ENCODE measurements around the gene PRR36.
"Not testable (repeated sequence)": the region's sequence is repeated elsewhere in the genome, so short reads cannot be mapped to it uniquely, and the experiment has no call there.

The PRR36 gene

GRCh38 chr19:7863971-7864689, 10.1 kb downstream of the PRR36 start:
- H3K27me3 ChIP-seq (ENCODE audit: control insufficient read depth, insufficient read depth, low read length): peaks cover 3% of the 10 kb centered on the region; the same call in 1 of the 2 replicates
- no CpG with 5 or more reads among the region's 21 CpGs for WGBS (ENCODE audit: insufficient coverage, insufficient read length)

GRCh38 chr19:7863157-7863970, 10.8 kb downstream of the PRR36 start:
- Histone ChIP-seq H3K27ac (ENCODE audit: low read length) (no peak overlapping the region), H3K27me3 (ENCODE audit: control insufficient read depth, insufficient read depth, low read length) (peaks cover 3% of the 10 kb centered on the region; the same call in 1 of the 2 replicates), H3K9me3 (ENCODE audit: control insufficient read depth, insufficient read depth, low read length) (no peaks in the 10 kb centered on the region), H3K36me3 (ENCODE audit: control insufficient read depth, insufficient read depth, low read length) (no peaks in the 10 kb centered on the region), H3K4me1 (ENCODE audit: control insufficient read depth, insufficient read depth, low read length) (peaks cover 8% of the 10 kb centered on the region), H3K4me3 (ENCODE audit: low read length) (peak overlapping the region; percentile 51; the same call in 1 of the 2 replicates)
- no peak for DNase-seq (ENCODE audit: low read depth, low spot score)
- WGBS (ENCODE audit: insufficient coverage, insufficient read length): no CpG with 5 or more reads among the region's 83 CpGs

More at GRCh38 chr19:7863971-7864689, 10.1 kb downstream of the PRR36 start:
- Histone ChIP-seq H3K4me3 (ENCODE audit: low read length) (no peak overlapping the region), H3K4me1 (ENCODE audit: control insufficient read depth, insufficient read depth, low read length) (peaks cover 10% of the 10 kb centered on the region), H3K36me3 (ENCODE audit: control insufficient read depth, insufficient read depth, low read length) (no peaks in the 10 kb centered on the region), H3K9me3 (ENCODE audit: control insufficient read depth, insufficient read depth, low read length) (no peaks in the 10 kb centered on the region), H3K27ac (ENCODE audit: low read length) (no peak overlapping the region)
- DNase-seq (ENCODE audit: low read depth, low spot score): no peak

- H3K27me3 ChIP-seq (ENCODE audit: control insufficient read depth, insufficient read depth, low read length): peaks cover 3% of the 10 kb centered on the region; the same call in 1 of the 2 replicates
- H3K4me1 ChIP-seq (ENCODE audit: control insufficient read depth, insufficient read depth, low read length): peaks cover 8% of the 10 kb centered on the region
- no CpG with 5 or more reads among the region's 67 CpGs for whole genome bisulfite sequencing (ENCODE audit: insufficient coverage, insufficient read length)
- no peak overlapping the region for H3K27ac ChIP-seq (ENCODE audit: low read length)
- H3K4me3 ChIP-seq (ENCODE audit: low read length): peak overlapping the region; percentile 51; the same call in 1 of the 2 replicates
- no peaks in the 10 kb centered on the region for H3K9me3 ChIP-seq (ENCODE audit: control insufficient read depth, insufficient read depth, low read length)
- no peak for DNase-seq (ENCODE audit: low read depth, low spot score)
- no peaks in the 10 kb centered on the region for H3K36me3 ChIP-seq (ENCODE audit: control insufficient read depth, insufficient read depth, low read length)
These were observed 11.7 kb downstream of the PRR36 start for GRCh38 chr19:7862413-7862951.

GRCh38 chr19:7861619-7862412, 12.4 kb downstream of the PRR36 start:
- WGBS (ENCODE audit: insufficient coverage, insufficient read length): no CpG with 5 or more reads among the region's 63 CpGs

GRCh38 chr19:7860714-7861618, 13.2 kb downstream of the PRR36 start:
- no peaks in the 10 kb centered on the region; the same call in 1 of the 2 replicates for H3K36me3 ChIP-seq (ENCODE audit: control insufficient read depth, insufficient read depth, low read length)
- no peak overlapping the region for H3K27ac ChIP-seq (ENCODE audit: low read length)
- H3K4me3 ChIP-seq (ENCODE audit: low read length): no peak overlapping the region
- no CpG with 5 or more reads among the region's 14 CpGs for WGBS (ENCODE audit: insufficient coverage, insufficient read length)
- H3K9me3 ChIP-seq (ENCODE audit: control insufficient read depth, insufficient read depth, low read length): no peaks in the 10 kb centered on the region
- H3K4me1 ChIP-seq (ENCODE audit: control insufficient read depth, insufficient read depth, low read length): peaks cover 8% of the 10 kb centered on the region
- H3K27me3 ChIP-seq (ENCODE audit: control insufficient read depth, insufficient read depth, low read length): peaks cover 3% of the 10 kb centered on the region; the same call in 1 of the 2 replicates
- DNase-seq (ENCODE audit: low read depth, low spot score): no peak

More at GRCh38 chr19:7861619-7862412, 12.4 kb downstream of the PRR36 start:
- DNase-seq (ENCODE audit: low read depth, low spot score): no peak
- Histone ChIP-seq H3K27ac (ENCODE audit: low read length) (no peak overlapping the region), H3K9me3 (ENCODE audit: control insufficient read depth, insufficient read depth, low read length) (no peaks in the 10 kb centered on the region), H3K36me3 (ENCODE audit: control insufficient read depth, insufficient read depth, low read length) (no peaks in the 10 kb centered on the region; the same call in 1 of the 2 replicates), H3K4me1 (ENCODE audit: control insufficient read depth, insufficient read depth, low read length) (peaks cover 8% of the 10 kb centered on the region), H3K27me3 (ENCODE audit: control insufficient read depth, insufficient read depth, low read length) (peaks cover 3% of the 10 kb centered on the region; the same call in 1 of the 2 replicates), H3K4me3 (ENCODE audit: low read length) (peak overlapping the region; percentile 37; the same call in 1 of the 2 replicates)

GRCh38 chr19:7859831-7860713, 14.1 kb downstream of the PRR36 start:
- Histone ChIP-seq H3K27me3 (ENCODE audit: control insufficient read depth, insufficient read depth, low read length) (peaks cover 3% of the 10 kb centered on the region; the same call in 1 of the 2 replicates), H3K36me3 (ENCODE audit: control insufficient read depth, insufficient read depth, low read length) (no peaks in the 10 kb centered on the region; the same call in 1 of the 2 replicates), H3K9me3 (ENCODE audit: control insufficient read depth, insufficient read depth, low read length) (no peaks in the 10 kb centered on the region), H3K27ac (ENCODE audit: low read length) (no peak overlapping the region), H3K4me3 (ENCODE audit: low read length) (no peak overlapping the region), H3K4me1 (ENCODE audit: control insufficient read depth, insufficient read depth, low read length) (peaks cover 8% of the 10 kb centered on the region)
- WGBS (ENCODE audit: insufficient coverage, insufficient read length): no CpG with 5 or more reads among the region's 22 CpGs
- no peak for DNase-seq (ENCODE audit: low read depth, low spot score)

- WGBS (ENCODE audit: insufficient coverage, insufficient read length): no CpG with 5 or more reads among the region's 8 CpGs
- H3K27me3 ChIP-seq (ENCODE audit: control insufficient read depth, insufficient read depth, low read length); H3K36me3 ChIP-seq (ENCODE audit: control insufficient read depth, insufficient read depth, low read length); H3K27ac ChIP-seq (ENCODE audit: low read length); DNase-seq (ENCODE audit: low read depth, low spot score); H3K4me3 ChIP-seq (ENCODE audit: low read length); H3K4me1 ChIP-seq (ENCODE audit: control insufficient read depth, insufficient read depth, low read length); H3K9me3 ChIP-seq (ENCODE audit: control insufficient read depth, insufficient read depth, low read length): not testable (repeated sequence)
These were observed 15.1 kb downstream of the PRR36 start for GRCh38 chr19:7859087-7859486.

GRCh38 chr19:7858109-7858770, 15.9 kb downstream of the PRR36 start:
- Histone ChIP-seq H3K4me1 (ENCODE audit: control insufficient read depth, insufficient read depth, low read length) (peaks cover 10% of the 10 kb centered on the region), H3K4me3 (ENCODE audit: low read length) (peak overlapping the region; percentile 15; the same call in 1 of the 2 replicates), H3K27ac (ENCODE audit: low read length) (no peak overlapping the region), H3K27me3 (ENCODE audit: control insufficient read depth, insufficient read depth, low read length) (no peaks in the 10 kb centered on the region; the same call in 1 of the 2 replicates), H3K9me3 (ENCODE audit: control insufficient read depth, insufficient read depth, low read length) (no peaks in the 10 kb centered on the region), H3K36me3 (ENCODE audit: control insufficient read depth, insufficient read depth, low read length) (no peaks in the 10 kb centered on the region; the same call in 1 of the 2 replicates)
- WGBS (ENCODE audit: insufficient coverage, insufficient read length): no CpG with 5 or more reads among the region's 29 CpGs
- no peak for DNase-seq (ENCODE audit: low read depth, low spot score)

Data from iPS DF 6.9 (cell line).